ENCODE results near the gene ROPN1B.

ROPN1B gene

DNA sequence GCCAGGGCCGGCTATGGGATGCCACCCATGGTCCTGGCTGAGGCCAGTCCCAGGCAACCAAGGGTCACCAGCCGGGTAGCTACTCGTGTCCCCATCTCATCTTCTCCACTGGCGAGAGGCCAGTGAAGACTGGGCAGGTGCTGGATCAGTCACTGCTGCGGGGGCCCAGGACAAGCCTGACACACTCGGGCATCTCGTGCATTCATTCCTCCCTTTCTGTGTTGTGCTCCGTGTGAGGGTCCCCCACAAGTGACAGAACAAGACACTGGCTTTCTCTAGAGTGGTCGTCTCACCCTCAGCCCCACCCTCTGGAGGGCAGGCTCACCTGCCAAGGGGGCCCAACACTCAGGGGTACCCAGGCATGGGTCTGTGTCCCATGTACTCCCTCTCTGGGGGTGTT, 48.4 kb downstream of the ROPN1B start:
- TF ChIP-seq PBX3 (CRISPR knock-in tag; IDR thresholded peaks at IDR 0.05), result no peak
- no peak for TF ChIP-seq IKZF3 (tag by site-specific recombination; IDR thresholded peaks at IDR 0.05)
- TF ChIP-seq, protein P1, sequence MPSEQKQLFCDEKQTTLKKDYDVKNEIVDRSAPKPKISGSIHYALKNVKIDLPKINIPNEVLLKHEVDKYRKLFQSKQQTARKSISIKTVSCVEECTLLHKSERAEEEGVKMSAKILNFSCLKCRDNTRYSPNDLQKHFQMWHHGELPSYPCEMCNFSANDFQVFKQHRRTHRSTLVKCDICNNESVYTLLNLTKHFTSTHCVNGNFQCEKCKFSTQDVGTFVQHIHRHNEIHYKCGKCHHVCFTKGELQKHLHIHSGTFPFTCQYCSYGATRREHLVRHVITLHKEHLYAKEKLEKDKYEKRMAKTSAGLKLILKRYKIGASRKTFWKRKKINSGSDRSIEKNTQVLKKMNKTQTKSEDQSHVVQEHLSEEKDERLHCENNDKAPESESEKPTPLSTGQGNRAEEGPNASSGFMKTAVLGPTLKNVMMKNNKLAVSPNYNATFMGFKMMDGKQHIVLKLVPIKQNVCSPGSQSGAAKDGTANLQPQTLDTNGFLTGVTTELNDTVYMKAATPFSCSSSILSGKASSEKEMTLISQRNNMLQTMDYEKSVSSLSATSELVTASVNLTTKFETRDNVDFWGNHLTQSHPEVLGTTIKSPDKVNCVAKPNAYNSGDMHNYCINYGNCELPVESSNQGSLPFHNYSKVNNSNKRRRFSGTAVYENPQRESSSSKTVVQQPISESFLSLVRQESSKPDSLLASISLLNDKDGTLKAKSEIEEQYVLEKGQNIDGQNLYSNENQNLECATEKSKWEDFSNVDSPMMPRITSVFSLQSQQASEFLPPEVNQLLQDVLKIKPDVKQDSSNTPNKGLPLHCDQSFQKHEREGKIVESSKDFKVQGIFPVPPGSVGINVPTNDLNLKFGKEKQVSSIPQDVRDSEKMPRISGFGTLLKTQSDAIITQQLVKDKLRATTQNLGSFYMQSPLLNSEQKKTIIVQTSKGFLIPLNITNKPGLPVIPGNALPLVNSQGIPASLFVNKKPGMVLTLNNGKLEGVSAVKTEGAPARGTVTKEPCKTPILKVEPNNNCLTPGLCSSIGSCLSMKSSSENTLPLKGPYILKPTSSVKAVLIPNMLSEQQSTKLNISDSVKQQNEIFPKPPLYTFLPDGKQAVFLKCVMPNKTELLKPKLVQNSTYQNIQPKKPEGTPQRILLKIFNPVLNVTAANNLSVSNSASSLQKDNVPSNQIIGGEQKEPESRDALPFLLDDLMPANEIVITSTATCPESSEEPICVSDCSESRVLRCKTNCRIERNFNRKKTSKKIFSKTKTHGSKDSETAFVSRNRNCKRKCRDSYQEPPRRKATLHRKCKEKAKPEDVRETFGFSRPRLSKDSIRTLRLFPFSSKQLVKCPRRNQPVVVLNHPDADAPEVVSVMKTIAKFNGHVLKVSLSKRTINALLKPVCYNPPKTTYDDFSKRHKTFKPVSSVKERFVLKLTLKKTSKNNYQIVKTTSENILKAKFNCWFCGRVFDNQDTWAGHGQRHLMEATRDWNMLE (tag by site-specific recombination; conservative IDR thresholded peaks at IDR 0.05; ENCODE audit: low read depth), result no peak
- no peak for TF ChIP-seq ZNF155 (tag by site-specific recombination; IDR thresholded peaks at IDR 0.05)
- TF ChIP-seq ZNF335 (tag by site-specific recombination; conservative IDR thresholded peaks at IDR 0.05), result no peak
- no peak for TF ChIP-seq ZNF548 (tag by site-specific recombination; IDR thresholded peaks at IDR 0.05)
- no peak for TF ChIP-seq ZNF266 (tag by site-specific recombination; IDR thresholded peaks at IDR 0.05; ENCODE audit: low read depth)
- ChIA-PET POLR2A (no interaction called here), CTCF (no interaction called here)
- Histone ChIP-seq H3K36me3 (ENCODE audit: control insufficient read depth in 2 of 2, insufficient read depth in 1 of 2, low read length in 2 of 2) (peaks cover 0 to 37% of the 10 kb centered on the region in 2 experiments; a peak in 1 of 3 replicates), H3K9me3 (ENCODE audit: control insufficient read depth, insufficient read depth, low read depth, low read length) (no peaks in the 10 kb centered on the region), H3K4me1 (ENCODE audit: control insufficient read depth, insufficient read depth, low read length) (no peaks in the 10 kb centered on the region), H3K27ac (ENCODE audit: extremely low read depth, low read depth, low read length) (no peak overlapping the region), H3K4me3 (ENCODE audit: low read depth, low read length) (no peak overlapping the region)

DNA sequence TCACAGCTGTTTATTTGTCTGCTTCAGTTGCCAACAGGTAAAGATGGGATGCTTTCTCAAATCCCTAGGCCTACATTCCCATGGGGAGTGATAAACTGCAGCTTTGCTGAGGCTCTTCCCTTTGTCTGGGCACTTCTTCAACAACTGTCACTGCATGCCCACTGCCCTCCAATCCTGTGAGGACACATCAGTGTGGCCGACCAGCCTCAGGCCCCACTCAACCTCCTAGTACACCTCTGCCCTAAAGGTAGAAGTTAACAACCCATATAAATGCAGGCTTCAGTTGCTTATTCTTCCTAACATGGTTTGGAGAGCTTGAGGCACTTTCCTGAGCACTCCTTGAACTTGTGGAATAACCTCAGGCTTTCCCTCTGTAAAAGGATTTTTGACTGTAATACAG, 49.6 kb downstream of the ROPN1B start:
- no peaks in the 10 kb centered on the region for H3K9me3 ChIP-seq (ENCODE audit: control insufficient read depth, insufficient read depth, low read depth, low read length)
- no peak overlapping the region for H3K27ac ChIP-seq (ENCODE audit: extremely low read depth, low read depth, low read length)
- POLR2A ChIA-PET, result no interaction called here
- peaks cover 0 to 32% of the 10 kb centered on the region in 2 experiments; a peak in 1 of 3 replicates for H3K36me3 ChIP-seq (ENCODE audit: control insufficient read depth in 2 of 2, insufficient read depth in 1 of 2, low read length in 2 of 2)
- H3K4me1 ChIP-seq (ENCODE audit: control insufficient read depth, insufficient read depth, low read length), result no peaks in the 10 kb centered on the region
- no peak overlapping the region for H3K4me3 ChIP-seq (ENCODE audit: low read depth, low read length)
- CTCF ChIA-PET, result interaction anchor here (0.6 kb wide), 1 partner anchor 437 kb away, joined by 4 read pairs; no protein-coding TSS in a partner anchor
- TF ChIP-seq PRDM6 (tag by site-specific recombination; IDR thresholded peaks at IDR 0.05), result no peak
- no peak for TF ChIP-seq ZNF692 (tag by site-specific recombination; IDR thresholded peaks at IDR 0.05)
- no peak for TF ChIP-seq CTCF (tag by site-specific recombination; IDR thresholded peaks at IDR 0.05)
- TF ChIP-seq ZBTB48 (tag by site-specific recombination; IDR thresholded peaks at IDR 0.05), result no peak
- no peak for TF ChIP-seq ZNF16 (tag by site-specific recombination; IDR thresholded peaks at IDR 0.05; ENCODE audit: low read depth)
- TF ChIP-seq ZNF585B (tag by site-specific recombination; IDR thresholded peaks at IDR 0.05), result no peak
- no peak for TF ChIP-seq YY1 (tag by site-specific recombination; IDR thresholded peaks at IDR 0.05)
- TF ChIP-seq, protein P2, sequence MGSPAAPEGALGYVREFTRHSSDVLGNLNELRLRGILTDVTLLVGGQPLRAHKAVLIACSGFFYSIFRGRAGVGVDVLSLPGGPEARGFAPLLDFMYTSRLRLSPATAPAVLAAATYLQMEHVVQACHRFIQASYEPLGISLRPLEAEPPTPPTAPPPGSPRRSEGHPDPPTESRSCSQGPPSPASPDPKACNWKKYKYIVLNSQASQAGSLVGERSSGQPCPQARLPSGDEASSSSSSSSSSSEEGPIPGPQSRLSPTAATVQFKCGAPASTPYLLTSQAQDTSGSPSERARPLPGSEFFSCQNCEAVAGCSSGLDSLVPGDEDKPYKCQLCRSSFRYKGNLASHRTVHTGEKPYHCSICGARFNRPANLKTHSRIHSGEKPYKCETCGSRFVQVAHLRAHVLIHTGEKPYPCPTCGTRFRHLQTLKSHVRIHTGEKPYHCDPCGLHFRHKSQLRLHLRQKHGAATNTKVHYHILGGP (tag by site-specific recombination; IDR thresholded peaks at IDR 0.05), result no peak
- TF ChIP-seq ZNF623 (tag by site-specific recombination; IDR thresholded peaks at IDR 0.05), result no peak
- no peak for TF ChIP-seq BCL11A (tag by site-specific recombination; IDR thresholded peaks at IDR 0.05; ENCODE audit: low read depth)
- TF ChIP-seq ZNF645 (tag by site-specific recombination; IDR thresholded peaks at IDR 0.05), result no peak
- TF ChIP-seq, protein P3, sequence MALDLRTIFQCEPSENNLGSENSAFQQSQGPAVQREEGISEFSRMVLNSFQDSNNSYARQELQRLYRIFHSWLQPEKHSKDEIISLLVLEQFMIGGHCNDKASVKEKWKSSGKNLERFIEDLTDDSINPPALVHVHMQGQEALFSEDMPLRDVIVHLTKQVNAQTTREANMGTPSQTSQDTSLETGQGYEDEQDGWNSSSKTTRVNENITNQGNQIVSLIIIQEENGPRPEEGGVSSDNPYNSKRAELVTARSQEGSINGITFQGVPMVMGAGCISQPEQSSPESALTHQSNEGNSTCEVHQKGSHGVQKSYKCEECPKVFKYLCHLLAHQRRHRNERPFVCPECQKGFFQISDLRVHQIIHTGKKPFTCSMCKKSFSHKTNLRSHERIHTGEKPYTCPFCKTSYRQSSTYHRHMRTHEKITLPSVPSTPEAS (tag by site-specific recombination; IDR thresholded peaks at IDR 0.05), result no peak
- no peak for TF ChIP-seq GLIS2 (tag by site-specific recombination; IDR thresholded peaks at IDR 0.05)

All from HEK293 (cell line).